NB4 (cell line): ENCODE data around the gene NAA10.
A peak's percentile ranks its signal among the peaks of the same experiment; 100 is the strongest.

ENCODE experiments used
- DNase-seq: peaks from one replicate; pipeline ENCODE4 v3.0.0; 2010; ENCODE audit warnings: low read depth
- H3K4me3 ChIP-seq: one replicate; pipeline ENCODE4 v1.5.1; 2011; ENCODE audit warnings: mild to moderate bottlenecking, low read depth, low read length, moderate library complexity
- CTCF ChIP-seq: IDR thresholded peaks from one replicate; pipeline ENCODE4 v1.5.1; 2012; ENCODE audit warnings: low read depth, low read length
- MAX ChIP-seq: IDR thresholded peaks from 2 replicates; pipeline ENCODE4 v1.6.1; 2011; ENCODE audit warnings: low read depth, low read length
- MYC ChIP-seq: IDR thresholded peaks from 2 replicates; pipeline ENCODE4 v1.6.1; 2011; ENCODE audit warnings: low read depth, low read length
- POLR2A ChIP-seq: IDR thresholded peaks from 2 replicates; pipeline ENCODE4 v1.6.1; 2011; ENCODE audit warnings: mild to moderate bottlenecking; ENCODE audit not compliant: insufficient read length; ENCODE audit errors: extremely low read depth

The NAA10 gene

GRCh38 chrX:153970357-153971123 lies 35.7 kb upstream of the NAA10 start:
- DNase-seq: peak; percentile 85
- TF ChIP-seq MAX (peak; percentile 69), MYC (peak; percentile 59), POLR2A (no peak), CTCF (no peak)
- peak overlapping the region; percentile 90 for H3K4me3 ChIP-seq

GRCh38 chrX:153969904-153970356 lies 35.1 kb upstream of the NAA10 start:
- DNase-seq: no peak
- H3K4me3 ChIP-seq: peak overlapping the region; percentile 90
- TF ChIP-seq MAX (no peak), POLR2A (peak; percentile 15), MYC (no peak), CTCF (no peak)

GRCh38 chrX:153969125-153969903 lies 34.5 kb upstream of the NAA10 start:
- peak overlapping the region; percentile 90 for H3K4me3 ChIP-seq
- no peak for TF ChIP-seq POLR2A
- TF ChIP-seq MYC: no peak
- TF ChIP-seq CTCF: no peak
- TF ChIP-seq MAX: no peak

GRCh38 chrX:153968754-153969124 lies 33.9 kb upstream of the NAA10 start:
- peak overlapping the region; percentile 90 for H3K4me3 ChIP-seq
- DNase-seq: peak; percentile 74
- TF ChIP-seq POLR2A: no peak
- peak; percentile 38 for TF ChIP-seq CTCF
- TF ChIP-seq MYC: no peak

More at GRCh38 chrX:153969125-153969903, 34.5 kb upstream of the NAA10 start:
- peak; percentile 57 for DNase-seq

- DNase-seq: no peak
- H3K4me3 ChIP-seq: peak overlapping the region; percentile 90
- TF ChIP-seq MYC: no peak
- TF ChIP-seq CTCF: no peak
- no peak for TF ChIP-seq POLR2A
- no peak for TF ChIP-seq MAX
Measured at GRCh38 chrX:153968255-153968654, 33.4 kb upstream of the NAA10 start.
